Measurements from ENCODE around the gene VSTM4.

The VSTM4 gene

DNA sequence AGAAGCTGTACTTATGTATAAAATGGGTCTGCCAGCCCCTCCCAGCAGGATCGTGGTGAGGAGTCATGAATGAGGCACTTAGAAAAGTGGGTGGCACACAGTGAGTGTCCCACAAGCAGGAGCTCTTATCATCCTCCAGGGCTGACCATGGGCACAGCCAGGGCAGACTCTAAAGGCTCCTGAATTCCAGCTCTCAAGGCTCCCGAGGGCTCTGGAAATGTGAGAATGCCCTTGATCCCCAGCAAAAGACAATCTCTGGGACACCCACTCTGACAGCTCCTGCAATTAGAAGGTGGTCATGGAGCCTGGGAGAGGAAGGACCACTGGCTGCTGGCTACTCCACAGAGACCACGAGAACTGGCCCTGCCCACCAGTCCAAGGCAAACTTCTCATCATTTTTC, 1.6 kb downstream of the VSTM4 start:
- no peak overlapping the region for H3K27ac ChIP-seq (replicated peaks)
- DNase-seq (ENCODE audit: low read depth in 1 of 2, low spot score in 1 of 2): no peak
- TF ChIP-seq, protein P1, sequence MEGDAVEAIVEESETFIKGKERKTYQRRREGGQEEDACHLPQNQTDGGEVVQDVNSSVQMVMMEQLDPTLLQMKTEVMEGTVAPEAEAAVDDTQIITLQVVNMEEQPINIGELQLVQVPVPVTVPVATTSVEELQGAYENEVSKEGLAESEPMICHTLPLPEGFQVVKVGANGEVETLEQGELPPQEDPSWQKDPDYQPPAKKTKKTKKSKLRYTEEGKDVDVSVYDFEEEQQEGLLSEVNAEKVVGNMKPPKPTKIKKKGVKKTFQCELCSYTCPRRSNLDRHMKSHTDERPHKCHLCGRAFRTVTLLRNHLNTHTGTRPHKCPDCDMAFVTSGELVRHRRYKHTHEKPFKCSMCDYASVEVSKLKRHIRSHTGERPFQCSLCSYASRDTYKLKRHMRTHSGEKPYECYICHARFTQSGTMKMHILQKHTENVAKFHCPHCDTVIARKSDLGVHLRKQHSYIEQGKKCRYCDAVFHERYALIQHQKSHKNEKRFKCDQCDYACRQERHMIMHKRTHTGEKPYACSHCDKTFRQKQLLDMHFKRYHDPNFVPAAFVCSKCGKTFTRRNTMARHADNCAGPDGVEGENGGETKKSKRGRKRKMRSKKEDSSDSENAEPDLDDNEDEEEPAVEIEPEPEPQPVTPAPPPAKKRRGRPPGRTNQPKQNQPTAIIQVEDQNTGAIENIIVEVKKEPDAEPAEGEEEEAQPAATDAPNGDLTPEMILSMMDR (IDR thresholded peaks at IDR 0.05; ENCODE audit: insufficient read depth, low read length): no peak
- TF ChIP-seq, protein P2, sequence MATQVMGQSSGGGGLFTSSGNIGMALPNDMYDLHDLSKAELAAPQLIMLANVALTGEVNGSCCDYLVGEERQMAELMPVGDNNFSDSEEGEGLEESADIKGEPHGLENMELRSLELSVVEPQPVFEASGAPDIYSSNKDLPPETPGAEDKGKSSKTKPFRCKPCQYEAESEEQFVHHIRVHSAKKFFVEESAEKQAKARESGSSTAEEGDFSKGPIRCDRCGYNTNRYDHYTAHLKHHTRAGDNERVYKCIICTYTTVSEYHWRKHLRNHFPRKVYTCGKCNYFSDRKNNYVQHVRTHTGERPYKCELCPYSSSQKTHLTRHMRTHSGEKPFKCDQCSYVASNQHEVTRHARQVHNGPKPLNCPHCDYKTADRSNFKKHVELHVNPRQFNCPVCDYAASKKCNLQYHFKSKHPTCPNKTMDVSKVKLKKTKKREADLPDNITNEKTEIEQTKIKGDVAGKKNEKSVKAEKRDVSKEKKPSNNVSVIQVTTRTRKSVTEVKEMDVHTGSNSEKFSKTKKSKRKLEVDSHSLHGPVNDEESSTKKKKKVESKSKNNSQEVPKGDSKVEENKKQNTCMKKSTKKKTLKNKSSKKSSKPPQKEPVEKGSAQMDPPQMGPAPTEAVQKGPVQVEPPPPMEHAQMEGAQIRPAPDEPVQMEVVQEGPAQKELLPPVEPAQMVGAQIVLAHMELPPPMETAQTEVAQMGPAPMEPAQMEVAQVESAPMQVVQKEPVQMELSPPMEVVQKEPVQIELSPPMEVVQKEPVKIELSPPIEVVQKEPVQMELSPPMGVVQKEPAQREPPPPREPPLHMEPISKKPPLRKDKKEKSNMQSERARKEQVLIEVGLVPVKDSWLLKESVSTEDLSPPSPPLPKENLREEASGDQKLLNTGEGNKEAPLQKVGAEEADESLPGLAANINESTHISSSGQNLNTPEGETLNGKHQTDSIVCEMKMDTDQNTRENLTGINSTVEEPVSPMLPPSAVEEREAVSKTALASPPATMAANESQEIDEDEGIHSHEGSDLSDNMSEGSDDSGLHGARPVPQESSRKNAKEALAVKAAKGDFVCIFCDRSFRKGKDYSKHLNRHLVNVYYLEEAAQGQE (IDR thresholded peaks at IDR 0.05; ENCODE audit: insufficient replicate concordance, low read depth): no peak
- TF ChIP-seq POLR2AphosphoS5 (IDR thresholded peaks at IDR 0.05; ENCODE audit: low read depth) (no peak), SPI1 (IDR thresholded peaks at IDR 0.05; ENCODE audit: borderline replicate concordance, low read depth) (no peak), GABPA (IDR thresholded peaks at IDR 0.05; ENCODE audit: low read depth) (no peak)
- no peak overlapping the region for H3K4me3 ChIP-seq (replicated peaks; ENCODE audit: insufficient read depth, low read length)
- peaks cover 13% of the 10 kb centered on the region for H3K27me3 ChIP-seq (ENCODE audit: insufficient read depth, poor library complexity, severe bottlenecking)

DNA sequence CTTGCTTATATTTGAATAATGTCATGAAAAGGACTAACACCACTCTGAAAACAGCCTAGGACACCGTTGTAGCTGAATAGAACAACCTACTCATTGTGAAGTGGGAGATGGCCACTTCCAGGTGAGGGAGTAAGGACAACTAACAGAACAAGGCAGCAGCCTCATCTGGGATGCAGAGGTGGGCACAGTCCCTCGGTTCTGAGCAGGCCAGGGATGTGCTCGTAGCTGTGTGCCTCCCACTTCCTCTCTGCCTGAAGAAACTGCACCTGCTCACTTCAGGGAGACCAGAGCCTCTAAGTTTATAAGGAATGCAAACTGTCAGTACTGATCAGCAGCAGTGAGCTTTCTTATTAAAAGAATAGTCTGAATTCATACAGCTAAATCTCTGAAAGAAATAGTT, 2.5 kb downstream of the VSTM4 start:
- DNase-seq (ENCODE audit: low read depth in 1 of 2, low spot score in 1 of 2): no peak
- TF ChIP-seq, protein P2 (IDR thresholded peaks at IDR 0.05; ENCODE audit: insufficient replicate concordance, low read depth): no peak
- TF ChIP-seq GABPA (IDR thresholded peaks at IDR 0.05; ENCODE audit: low read depth): no peak
- TF ChIP-seq, protein P1 (IDR thresholded peaks at IDR 0.05; ENCODE audit: insufficient read depth, low read length): no peak
- TF ChIP-seq POLR2AphosphoS5 (IDR thresholded peaks at IDR 0.05; ENCODE audit: low read depth): no peak
- no peak for TF ChIP-seq SPI1 (IDR thresholded peaks at IDR 0.05; ENCODE audit: borderline replicate concordance, low read depth)
- peaks cover 13% of the 10 kb centered on the region for H3K27me3 ChIP-seq (ENCODE audit: insufficient read depth, poor library complexity, severe bottlenecking)
- H3K4me3 ChIP-seq (replicated peaks; ENCODE audit: insufficient read depth, low read length): no peak overlapping the region
- H3K27ac ChIP-seq (replicated peaks): no peak overlapping the region

DNA sequence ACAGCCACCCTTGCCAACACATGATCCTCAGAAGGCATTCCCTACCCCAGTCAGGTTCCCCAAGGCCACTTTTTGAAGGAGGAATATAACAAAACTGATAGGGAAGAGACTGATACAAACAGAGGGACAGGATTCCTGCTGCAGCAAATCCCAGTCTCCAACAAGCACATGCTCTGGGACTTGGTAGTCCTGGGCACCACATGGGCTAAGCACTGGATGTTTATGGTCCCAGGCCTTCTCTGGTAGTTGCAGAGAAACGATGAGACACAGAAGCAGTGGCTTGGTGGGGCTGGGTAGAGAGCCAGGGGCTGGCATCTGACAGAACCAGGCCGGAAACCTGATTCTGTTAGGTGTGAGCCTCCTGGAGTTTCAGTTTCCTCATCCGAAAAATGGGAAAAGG, 3.2 kb downstream of the VSTM4 start:
- no peak overlapping the region for H3K27ac ChIP-seq (replicated peaks)
- DNase-seq (ENCODE audit: low read depth in 1 of 2, low spot score in 1 of 2): no peak
- H3K27me3 ChIP-seq (ENCODE audit: insufficient read depth, poor library complexity, severe bottlenecking): peaks cover 13% of the 10 kb centered on the region
- H3K4me3 ChIP-seq (replicated peaks; ENCODE audit: insufficient read depth, low read length): no peak overlapping the region
- TF ChIP-seq, protein P1 (IDR thresholded peaks at IDR 0.05; ENCODE audit: insufficient read depth, low read length): no peak
- TF ChIP-seq GABPA (IDR thresholded peaks at IDR 0.05; ENCODE audit: low read depth) (no peak), SPI1 (IDR thresholded peaks at IDR 0.05; ENCODE audit: borderline replicate concordance, low read depth) (no peak), POLR2AphosphoS5 (IDR thresholded peaks at IDR 0.05; ENCODE audit: low read depth) (no peak)
- TF ChIP-seq, protein P2 (IDR thresholded peaks at IDR 0.05; ENCODE audit: insufficient replicate concordance, low read depth): no peak

Data from HL-60 (cell line).